GM21529 (cell line): Measurements from ENCODE around the gene ZBTB42.

ENCODE experiments used
- ATAC-seq: cut with Tn5 transposase; IDR thresholded peaks from one replicate; pipeline ENCODE4 v1.9.1; 2021; ENCODE audit not compliant: unreplicated experiment

ZBTB42 gene

GRCh38 chr14:104769324-104770071, 31.4 kb upstream of the ZBTB42 start:
- ATAC-seq, result no peak

GRCh38 chr14:104770072-104770579, 30.8 kb upstream of the ZBTB42 start:
- ATAC-seq, result no peak

GRCh38 chr14:104770851-104771272, 30.0 kb upstream of the ZBTB42 start:
- no peak for ATAC-seq

- ATAC-seq, result no peak
Measured at GRCh38 chr14:104771374-104771773, 29.5 kb upstream of the ZBTB42 start.

GRCh38 chr14:104771918-104772706, 28.8 kb upstream of the ZBTB42 start:
- no peak for ATAC-seq

- no peak for ATAC-seq
Measured at GRCh38 chr14:104772707-104773504, 28.0 kb upstream of the ZBTB42 start.

- ATAC-seq, result no peak
Measured at GRCh38 chr14:104773505-104774452, 27.1 kb upstream of the ZBTB42 start.

- no peak for ATAC-seq
Measured at GRCh38 chr14:104774453-104775072, 26.3 kb upstream of the ZBTB42 start.

- ATAC-seq, result no peak
Measured at GRCh38 chr14:104775073-104775489, 25.8 kb upstream of the ZBTB42 start.

- no peak for ATAC-seq
Measured at GRCh38 chr14:104776481-104776880, 24.4 kb upstream of the ZBTB42 start.

- no peak for ATAC-seq
Measured at GRCh38 chr14:104776961-104777807, 23.7 kb upstream of the ZBTB42 start.

- ATAC-seq, result no peak
Measured at GRCh38 chr14:104777808-104778249, 23.1 kb upstream of the ZBTB42 start.

GRCh38 chr14:104778694-104779331, 22.1 kb upstream of the ZBTB42 start:
- ATAC-seq, result no peak

GRCh38 chr14:104779776-104780512, 21.0 kb upstream of the ZBTB42 start:
- no peak for ATAC-seq

- no peak for ATAC-seq
Measured at GRCh38 chr14:104780513-104781030, 20.3 kb upstream of the ZBTB42 start.

GRCh38 chr14:104781271-104782077, 19.4 kb upstream of the ZBTB42 start:
- no peak for ATAC-seq
